Muscle of leg (tissue), 11 donors: ENCODE measurements around the gene FEZF1. TPM values are rescaled to one million over a fixed set of nuclear protein-coding genes. Genes with fewer than 3 reads are reported as not detected.

Experiments
- DNase-seq: peaks from one replicate; pipeline ENCODE4 v3.0.0; 2013
- H3K27ac ChIP-seq: one replicate; pipeline ENCODE4 v1.5.1; 2013; ENCODE audit warnings: mild to moderate bottlenecking, low read length, control low read depth
- H3K27me3 ChIP-seq: one replicate; pipeline ENCODE4 v1.6.1; 2013; ENCODE audit warnings: low read length; ENCODE audit not compliant: control insufficient read depth, insufficient read depth
- H3K36me3 ChIP-seq: one replicate; pipeline ENCODE4 v1.6.1; 2013; ENCODE audit warnings: low read length; ENCODE audit not compliant: control insufficient read depth, insufficient read depth
- H3K4me1 ChIP-seq: one replicate; pipeline ENCODE4 v1.6.1; 2013; ENCODE audit warnings: low read length; ENCODE audit not compliant: control insufficient read depth, insufficient read depth
- H3K4me3 ChIP-seq: one replicate; pipeline ENCODE4 v1.5.1; 2013; ENCODE audit warnings: low read length, control low read depth
- H3K9me3 ChIP-seq: replicated peaks from 2 replicates; pipeline ENCODE4 v1.6.1; 2013; ENCODE audit warnings: low read depth, low read length; ENCODE audit not compliant: control insufficient read depth
- WGBS: methylation state at CpG from one replicate; pipeline ENCODE4 v1.1.5; 2013; ENCODE audit warnings: missing lambda C conversion rate; ENCODE audit not compliant: insufficient coverage; 5-methylcytosine and 5-hydroxymethylcytosine counted together
- polyA plus RNA-seq, 8 donors: library from polyadenylated mRNA; unstranded; fragments of 120-200 nt; gene quantifications; one replicate each; pipeline versions ENCODE4 v1.2.1 to v1.2.3, GENCODE V29; 2013; ENCODE audit warnings: inconsistent platforms in 1 of 8, low replicate concordance in 1 of 8; ENCODE audit not compliant: insufficient read length in 8 of 8, insufficient read depth in 1 of 8
- total RNA-seq: library from RNA; stranded (reverse); fragments of 120-200 nt; gene quantifications from one replicate; pipeline ENCODE4 v1.2.4, GENCODE V29; 2013

Gene FEZF1
- total and polyA plus RNA-seq, 9 donors: not detected

- H3K36me3 ChIP-seq: no peaks in the 10 kb centered on the region
- 22% methylated on average over 8 of the region's 13 CpGs for WGBS
- peaks cover 39% of the 10 kb centered on the region for H3K4me1 ChIP-seq
- peaks cover 84% of the 10 kb centered on the region for H3K27me3 ChIP-seq
- no peak overlapping the region for H3K27ac ChIP-seq
- no peak for DNase-seq
- H3K4me3 ChIP-seq: no peak overlapping the region
- H3K9me3 ChIP-seq: no peaks in the 10 kb centered on the region
These were observed 2.7 kb upstream of the FEZF1 start for GRCh38 chr7:122307228-122307621.

GRCh38 chr7:122306320-122307227 is 2.0 kb upstream of the FEZF1 start:
- peaks cover 39% of the 10 kb centered on the region for H3K4me1 ChIP-seq
- no peak overlapping the region for H3K27ac ChIP-seq
- 9% methylated on average over 25 of the region's 37 CpGs for WGBS
- H3K36me3 ChIP-seq: no peaks in the 10 kb centered on the region
- no peaks in the 10 kb centered on the region for H3K9me3 ChIP-seq
- H3K4me3 ChIP-seq: no peak overlapping the region
- H3K27me3 ChIP-seq: peaks cover 84% of the 10 kb centered on the region
- DNase-seq: no peak

- WGBS: 1% methylated on average over 60 of the region's 65 CpGs
- Histone ChIP-seq H3K4me1 (peaks cover 38% of the 10 kb centered on the region), H3K36me3 (no peaks in the 10 kb centered on the region), H3K27me3 (peaks cover 82% of the 10 kb centered on the region), H3K4me3 (peak overlapping the region; percentile 6), H3K27ac (no peak overlapping the region), H3K9me3 (no peaks in the 10 kb centered on the region)
- no peak for DNase-seq
These were observed 1.1 kb upstream of the FEZF1 start for GRCh38 chr7:122305475-122306319.

GRCh38 chr7:122304996-122305421 is 459 bp upstream of the FEZF1 start:
- Histone ChIP-seq H3K36me3 (no peaks in the 10 kb centered on the region), H3K27me3 (peaks cover 82% of the 10 kb centered on the region), H3K4me1 (peaks cover 34% of the 10 kb centered on the region), H3K4me3 (peak overlapping the region; percentile 2), H3K9me3 (no peaks in the 10 kb centered on the region), H3K27ac (no peak overlapping the region)
- 0% methylated on average over 22 of the region's 24 CpGs for WGBS
- no peak for DNase-seq

- Histone ChIP-seq H3K27ac (no peak overlapping the region), H3K4me1 (peaks cover 39% of the 10 kb centered on the region), H3K27me3 (peaks cover 79% of the 10 kb centered on the region), H3K9me3 (no peaks in the 10 kb centered on the region), H3K36me3 (no peaks in the 10 kb centered on the region), H3K4me3 (no peak overlapping the region)
- WGBS: under 1% methylated on average over 47 of the region's 48 CpGs
- DNase-seq: no peak
These were observed 825 bp downstream of the FEZF1 start for GRCh38 chr7:122303531-122304318.

- H3K27me3 ChIP-seq: peaks cover 79% of the 10 kb centered on the region
- DNase-seq: no peak
- H3K27ac ChIP-seq: no peak overlapping the region
- H3K36me3 ChIP-seq: no peaks in the 10 kb centered on the region
- no peak overlapping the region for H3K4me3 ChIP-seq
- WGBS: 15% methylated on average over 4 of the region's 16 CpGs
- no peaks in the 10 kb centered on the region for H3K9me3 ChIP-seq
- H3K4me1 ChIP-seq: peaks cover 39% of the 10 kb centered on the region
These were observed 1.6 kb downstream of the FEZF1 start for GRCh38 chr7:122302761-122303530.

GRCh38 chr7:122301858-122302760 is 2.4 kb downstream of the FEZF1 start:
- H3K27me3 ChIP-seq: peaks cover 79% of the 10 kb centered on the region
- no peak for DNase-seq
- 4% methylated on average over 27 of the region's 35 CpGs for WGBS

GRCh38 chr7:122300956-122301833 is 3.4 kb downstream of the FEZF1 start:
- H3K4me3 ChIP-seq: no peak overlapping the region
- peaks cover 37% of the 10 kb centered on the region for H3K4me1 ChIP-seq
- H3K27ac ChIP-seq: no peak overlapping the region
- WGBS: no CpG with 5 or more reads among the region's 11 CpGs
- DNase-seq: no peak
- H3K9me3 ChIP-seq: no peaks in the 10 kb centered on the region
- no peaks in the 10 kb centered on the region for H3K36me3 ChIP-seq
- H3K27me3 ChIP-seq: peaks cover 74% of the 10 kb centered on the region

More at GRCh38 chr7:122301858-122302760, 2.4 kb downstream of the FEZF1 start:
- Histone ChIP-seq H3K27ac (no peak overlapping the region), H3K4me1 (peaks cover 39% of the 10 kb centered on the region), H3K9me3 (no peaks in the 10 kb centered on the region), H3K36me3 (no peaks in the 10 kb centered on the region), H3K4me3 (no peak overlapping the region)
